ENCODE measurements around the gene MED9.
"Not testable (repeated sequence)": the region's sequence is repeated elsewhere in the genome, so short reads cannot be mapped to it uniquely, and the experiment has no call there.

Gene MED9

DNA sequence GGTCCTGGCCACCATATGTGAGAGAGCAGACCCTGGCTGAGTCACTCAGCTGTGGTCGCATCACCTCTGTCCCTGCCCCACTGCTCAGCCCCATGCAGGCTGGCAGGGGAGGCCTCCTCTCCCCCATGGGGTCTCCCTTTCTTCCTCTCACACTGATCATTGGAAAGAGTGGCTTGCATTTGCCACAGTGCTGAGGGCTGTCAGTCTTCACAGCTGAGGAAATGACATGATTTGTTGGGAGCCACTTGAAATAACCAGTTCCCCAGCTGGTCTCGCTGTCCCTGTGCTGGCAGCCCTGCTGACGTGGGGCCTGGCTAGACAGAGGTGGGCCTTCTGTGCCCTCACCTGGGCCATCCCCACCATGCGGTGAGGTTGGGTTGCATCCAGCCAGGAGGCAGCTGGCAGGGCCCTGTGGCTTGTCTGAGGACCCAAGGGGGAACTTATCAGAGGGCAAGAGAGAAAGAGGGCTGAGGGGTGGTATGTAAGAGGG is 30.1 kb upstream of the MED9 start:
- ATAC-seq, result no peak
- H3K27me3 Mint-ChIP-seq, result no peaks in the 10 kb centered on the region
- H3K4me3 Mint-ChIP-seq, result no peak overlapping the region
- H3K4me1 Mint-ChIP-seq, result no peaks in the 10 kb centered on the region
- DNase-seq, result no peak
- peak overlapping the region in 1 of 2 donors; percentile 43 for H3K27ac Mint-ChIP-seq
- peaks cover 0 to 7% of the 10 kb centered on the region in 2 donors for H3K9me3 Mint-ChIP-seq

- H3K27ac Mint-ChIP-seq, result no peak overlapping the region
Measured at GRCh38 chr17:17447264-17447663, 29.5 kb upstream of the MED9 start.

GRCh38 chr17:17448076-17448475 is 28.7 kb upstream of the MED9 start:
- DNase-seq (no peak), ATAC-seq (no peak)
- Mint-ChIP-seq H3K4me1 (no peaks in the 10 kb centered on the region), H3K27ac (no peak overlapping the region), H3K9me3 (peaks cover 0 to 7% of the 10 kb centered on the region in 2 donors), H3K27me3 (no peaks in the 10 kb centered on the region), H3K4me3 (no peak overlapping the region)

More at GRCh38 chr17:17447264-17447663, 29.5 kb upstream of the MED9 start:
- Mint-ChIP-seq H3K4me1 (no peaks in the 10 kb centered on the region), H3K27me3 (no peaks in the 10 kb centered on the region), H3K9me3 (peaks cover 0 to 7% of the 10 kb centered on the region in 2 donors), H3K4me3 (no peak overlapping the region)
- ATAC-seq (no peak), DNase-seq (no peak)

- no peak for DNase-seq
- Mint-ChIP-seq H3K4me3 (no peak overlapping the region), H3K27ac (no peak overlapping the region), H3K4me1 (no peaks in the 10 kb centered on the region), H3K9me3 (peaks cover 0 to 7% of the 10 kb centered on the region in 2 donors), H3K27me3 (no peaks in the 10 kb centered on the region)
- no peak for ATAC-seq
Measured at GRCh38 chr17:17448723-17449122, 28.1 kb upstream of the MED9 start.

DNA sequence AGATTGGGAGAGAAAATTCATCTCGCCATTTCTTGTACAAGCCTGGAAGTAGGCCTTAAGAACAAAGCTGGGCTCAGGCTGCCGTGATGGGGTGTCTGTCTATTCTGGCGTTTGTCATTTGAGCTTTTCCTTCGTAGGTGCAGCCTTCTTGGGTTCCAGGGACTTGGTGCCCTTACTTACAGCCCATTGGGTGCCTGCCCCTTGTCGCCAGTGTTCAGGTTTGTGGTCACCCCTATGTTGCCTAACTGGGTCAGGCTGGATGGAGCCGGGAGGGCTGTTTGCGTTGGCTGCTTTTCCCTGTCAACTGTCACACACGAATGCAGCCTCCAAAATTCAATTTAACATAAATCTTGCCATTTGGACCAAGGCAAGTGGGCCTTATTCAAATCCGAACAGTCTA is 23.7 kb upstream of the MED9 start:
- no peaks in the 10 kb centered on the region for H3K9me3 Mint-ChIP-seq
- DNase-seq (no peak), ATAC-seq (no peak)
- no peaks in the 10 kb centered on the region for H3K27me3 Mint-ChIP-seq
- no peak overlapping the region for H3K4me3 Mint-ChIP-seq
- H3K4me1 Mint-ChIP-seq, result no peaks in the 10 kb centered on the region
- H3K27ac Mint-ChIP-seq, result no peak overlapping the region

- no peak for ATAC-seq
- DNase-seq, result no peak
- H3K9me3 Mint-ChIP-seq, result no peaks in the 10 kb centered on the region
- H3K27ac Mint-ChIP-seq, result no peak overlapping the region
- H3K4me1 Mint-ChIP-seq, result no peaks in the 10 kb centered on the region
- H3K27me3 Mint-ChIP-seq, result no peaks in the 10 kb centered on the region
- no peak overlapping the region for H3K4me3 Mint-ChIP-seq
Measured at GRCh38 chr17:17454276-17454675, 22.5 kb upstream of the MED9 start.

DNA sequence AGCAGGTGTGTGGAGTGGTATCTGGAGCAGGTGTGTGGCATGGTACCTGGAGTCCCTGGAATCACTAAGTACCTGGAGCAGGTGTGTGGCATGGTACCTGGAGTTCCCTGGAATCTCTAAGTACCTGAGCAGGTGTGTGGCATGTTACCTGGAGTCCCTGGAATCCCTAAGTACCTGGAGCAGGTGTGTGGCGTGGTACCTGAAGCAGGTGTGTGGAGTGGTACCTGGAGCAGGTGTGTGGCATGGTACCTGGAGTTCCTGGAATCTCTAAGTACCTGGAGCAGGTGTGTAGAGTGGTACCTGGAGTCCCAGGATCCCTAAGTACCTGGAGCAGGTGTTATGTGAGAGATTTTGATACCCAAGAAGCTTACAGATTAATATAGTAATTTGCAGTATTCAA is 22.1 kb upstream of the MED9 start:
- H3K9me3 Mint-ChIP-seq, H3K4me1 Mint-ChIP-seq, H3K27me3 Mint-ChIP-seq, DNase-seq, H3K27ac Mint-ChIP-seq, ATAC-seq, H3K4me3 Mint-ChIP-seq: not testable (repeated sequence)

DNA sequence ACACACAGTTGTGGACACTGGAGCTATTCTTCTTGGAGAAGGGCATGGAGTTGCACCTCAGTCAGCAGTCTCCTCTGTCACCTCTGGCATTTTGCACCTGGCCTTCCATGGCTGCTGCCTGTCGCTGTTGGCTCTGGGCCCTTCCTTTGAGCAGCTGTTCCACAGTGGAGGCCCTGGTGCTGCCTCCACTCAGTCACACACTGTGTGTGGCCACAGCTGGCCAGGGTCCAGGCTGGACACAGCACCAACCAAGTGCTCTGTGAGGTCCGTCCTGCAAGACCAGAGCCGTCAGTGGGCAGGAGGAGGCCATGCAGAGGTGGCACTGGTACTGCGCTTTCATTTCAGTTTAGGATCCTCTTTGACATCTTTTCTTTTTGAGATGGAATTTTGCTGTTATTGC is 21.6 kb upstream of the MED9 start:
- H3K4me1 Mint-ChIP-seq, result no peaks in the 10 kb centered on the region
- no peaks in the 10 kb centered on the region for H3K27me3 Mint-ChIP-seq
- ATAC-seq (no peak), DNase-seq (no peak)
- no peak overlapping the region for H3K27ac Mint-ChIP-seq
- H3K4me3 Mint-ChIP-seq, result no peak overlapping the region
- H3K9me3 Mint-ChIP-seq, result peaks cover 5 to 6% of the 10 kb centered on the region in 2 donors

DNA sequence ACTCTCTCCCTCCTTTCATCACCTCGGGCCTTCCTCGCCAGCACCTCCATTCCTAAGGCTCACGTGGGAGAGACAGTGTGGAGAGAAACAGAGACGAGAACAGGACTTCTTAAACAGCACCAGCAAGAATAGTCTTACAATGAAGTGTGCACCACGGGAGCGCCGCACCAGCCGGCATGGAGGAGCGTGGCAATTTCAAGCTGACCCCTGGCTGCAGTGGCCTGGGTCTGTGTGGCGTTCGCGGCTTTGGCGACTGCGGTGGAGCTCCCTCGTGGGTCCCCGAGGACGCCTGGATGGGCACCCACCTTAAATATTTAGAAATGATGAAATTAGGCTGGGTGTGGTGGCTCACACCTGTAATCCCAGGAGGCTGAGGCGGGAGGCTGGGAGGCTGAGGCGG is 20.5 kb upstream of the MED9 start:
- DNase-seq, result no peak
- H3K27ac Mint-ChIP-seq, result peak overlapping the region in 1 of 2 donors; percentile 81
- no peaks in the 10 kb centered on the region for H3K27me3 Mint-ChIP-seq
- no peaks in the 10 kb centered on the region for H3K4me1 Mint-ChIP-seq
- H3K9me3 Mint-ChIP-seq, result peaks cover 7 to 10% of the 10 kb centered on the region in 2 donors
- ATAC-seq, result no peak
- no peak overlapping the region for H3K4me3 Mint-ChIP-seq

GRCh38 chr17:17457680-17458079 is 19.1 kb upstream of the MED9 start:
- no peak overlapping the region for H3K4me3 Mint-ChIP-seq
- no peak overlapping the region for H3K27ac Mint-ChIP-seq
- H3K9me3 Mint-ChIP-seq, result peaks cover 7 to 10% of the 10 kb centered on the region in 2 donors
- H3K27me3 Mint-ChIP-seq, result no peaks in the 10 kb centered on the region
- DNase-seq, result no peak
- H3K4me1 Mint-ChIP-seq, result no peaks in the 10 kb centered on the region
- no peak for ATAC-seq

DNA sequence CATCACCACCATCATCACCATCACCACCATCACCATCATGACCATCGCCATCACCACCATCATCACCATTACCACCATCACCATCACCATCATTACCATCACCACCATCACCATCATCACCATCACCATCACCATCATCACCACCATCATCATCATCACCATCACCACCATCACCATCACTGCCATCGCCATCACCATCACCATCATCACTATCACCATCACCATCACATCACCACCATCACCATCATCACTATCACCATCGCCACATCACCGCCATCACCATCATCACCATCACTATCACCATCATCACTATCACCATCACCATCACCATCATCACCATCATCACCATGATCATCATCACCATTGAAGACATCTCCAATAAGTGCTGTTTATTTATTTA is 16.8 kb upstream of the MED9 start:
- ATAC-seq (no peak), DNase-seq (no peak)
- H3K4me3 Mint-ChIP-seq, result no peak overlapping the region
- H3K9me3 Mint-ChIP-seq, result peaks cover 7 to 10% of the 10 kb centered on the region in 2 donors
- no peaks in the 10 kb centered on the region for H3K4me1 Mint-ChIP-seq
- H3K27me3 Mint-ChIP-seq, result no peaks in the 10 kb centered on the region
- no peak overlapping the region for H3K27ac Mint-ChIP-seq

DNA sequence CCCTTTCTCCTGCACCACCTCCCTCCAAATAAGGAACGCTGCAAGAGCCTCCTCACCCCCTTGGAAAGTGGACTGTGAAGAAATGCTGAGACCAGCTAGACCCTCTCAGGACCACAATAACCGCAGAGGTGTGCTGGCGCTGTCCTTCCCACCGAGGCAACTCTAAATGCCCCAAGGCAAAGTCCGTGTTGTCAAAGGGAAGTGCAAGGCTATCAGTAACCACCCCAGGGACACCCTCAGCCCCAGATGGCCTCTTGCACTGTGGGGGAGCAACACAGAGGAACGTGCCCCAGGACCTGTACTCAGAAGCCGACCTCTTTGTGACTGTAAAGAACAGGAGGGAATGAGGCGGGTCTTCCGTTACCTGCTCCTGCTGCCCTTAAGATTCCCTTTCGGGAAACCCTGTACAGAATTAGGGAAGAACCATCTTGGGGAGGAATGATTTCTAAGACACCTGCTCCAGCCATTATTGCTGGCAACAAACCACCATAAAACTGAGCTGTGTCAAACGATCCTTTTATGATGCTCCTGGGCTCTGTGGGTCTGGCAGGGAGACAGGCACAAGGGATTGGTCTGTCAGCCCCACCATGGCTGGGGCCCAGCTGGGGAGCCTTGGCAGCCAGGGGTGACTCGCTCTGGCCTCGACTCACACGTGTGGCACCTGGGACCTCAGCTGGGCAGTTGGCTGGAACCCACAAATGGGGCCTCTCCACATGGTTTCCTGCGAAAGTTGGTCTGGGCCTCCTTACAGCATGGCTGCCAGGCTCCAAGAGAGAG is 14.6 kb upstream of the MED9 start:
- no peak for ATAC-seq
- H3K4me1 Mint-ChIP-seq, result no peaks in the 10 kb centered on the region
- DNase-seq, result no peak
- H3K27ac Mint-ChIP-seq, result no peak overlapping the region
- no peaks in the 10 kb centered on the region for H3K27me3 Mint-ChIP-seq
- H3K4me3 Mint-ChIP-seq, result no peak overlapping the region
- H3K9me3 Mint-ChIP-seq, result peaks cover 7 to 10% of the 10 kb centered on the region in 2 donors

GRCh38 chr17:17463821-17464220 is 13.0 kb upstream of the MED9 start:
- Mint-ChIP-seq H3K27me3 (peaks cover 6% of the 10 kb centered on the region), H3K4me1 (no peaks in the 10 kb centered on the region), H3K9me3 (peaks cover 7 to 10% of the 10 kb centered on the region in 2 donors), H3K4me3 (no peak overlapping the region), H3K27ac (no peak overlapping the region)
- no peak for ATAC-seq
- no peak for DNase-seq

- H3K27ac Mint-ChIP-seq, H3K4me1 Mint-ChIP-seq, DNase-seq, H3K4me3 Mint-ChIP-seq, H3K9me3 Mint-ChIP-seq, H3K27me3 Mint-ChIP-seq, ATAC-seq: not testable (repeated sequence)
Measured at GRCh38 chr17:17465878-17466277, 10.9 kb upstream of the MED9 start.

GRCh38 chr17:17466511-17466910 is 10.3 kb upstream of the MED9 start:
- H3K27me3 Mint-ChIP-seq, result peaks cover 6% of the 10 kb centered on the region
- no peaks in the 10 kb centered on the region for H3K9me3 Mint-ChIP-seq
- ATAC-seq (no peak), DNase-seq (no peak)
- H3K4me3 Mint-ChIP-seq, result no peak overlapping the region
- no peak overlapping the region for H3K27ac Mint-ChIP-seq
- no peaks in the 10 kb centered on the region for H3K4me1 Mint-ChIP-seq

- peaks cover 6% of the 10 kb centered on the region for H3K27me3 Mint-ChIP-seq
- peaks cover 4% of the 10 kb centered on the region for H3K4me1 Mint-ChIP-seq
- DNase-seq, result no peak
- no peak overlapping the region for H3K4me3 Mint-ChIP-seq
- no peak overlapping the region for H3K27ac Mint-ChIP-seq
- ATAC-seq, result no peak
- H3K9me3 Mint-ChIP-seq, result no peaks in the 10 kb centered on the region
Measured at GRCh38 chr17:17467016-17467415, 9.8 kb upstream of the MED9 start.

GRCh38 chr17:17467720-17468119 is 9.1 kb upstream of the MED9 start:
- no peak overlapping the region for H3K4me3 Mint-ChIP-seq
- no peak for DNase-seq
- no peaks in the 10 kb centered on the region for H3K9me3 Mint-ChIP-seq
- H3K4me1 Mint-ChIP-seq, result peaks cover 9% of the 10 kb centered on the region
- peaks cover 6% of the 10 kb centered on the region for H3K27me3 Mint-ChIP-seq
- no peak for ATAC-seq
- no peak overlapping the region for H3K27ac Mint-ChIP-seq

Measured in stimulated activated naive CD8-positive, alpha-beta T cell treated with anti-CD3 and anti-CD28 coated beads, Interleukin-15, amount 100 ng/mL, for 72 hours (primary cell).